Mucosa of descending colon (tissue), 3 donors: Measurements from ENCODE around the gene CRIP2. TPM values are rescaled to one million over a fixed set of nuclear protein-coding genes. Genes with fewer than 3 reads are reported as not detected.

ENCODE experiments used
- ATAC-seq: fragments of 200-7000 bp; cut with Tn5 transposase; one replicate; pipeline ENCODE4 v1.9.1; 2020; ENCODE audit warnings: mild to moderate bottlenecking, moderate library complexity
- DNase-seq, 3 donors: peaks; one replicate each; pipeline ENCODE4 v3.0.0-alpha.2; 2020
- H3K36me3 ChIP-seq: fragments of 200-600 bp; one replicate; pipeline ENCODE4 v1.8.0; 2021; ENCODE audit warnings: low read depth, mild to moderate bottlenecking
- H3K4me1 ChIP-seq: fragments of 200-600 bp; one replicate; pipeline ENCODE4 v1.8.0; 2021; ENCODE audit warnings: low read depth, mild to moderate bottlenecking
- H3K4me3 ChIP-seq: fragments of 200-600 bp; one replicate; pipeline ENCODE4 v1.8.0; 2021; ENCODE audit warnings: mild to moderate bottlenecking
- H3K9me3 ChIP-seq: fragments of 200-600 bp; one replicate; pipeline ENCODE4 v1.8.0; 2021; ENCODE audit warnings: mild to moderate bottlenecking
- CTCF ChIP-seq: fragments of 200-600 bp; IDR thresholded peaks from one replicate; pipeline ENCODE4 v1.8.0; 2022; ENCODE audit warnings: antibody characterized with exemption, mild to moderate bottlenecking
- intact Hi-C, 2 donors: fragments of 100-400 bp; cut with DNase I in 1 of 2; cut with micrococcal nuclease in 1 of 2; formaldehyde crosslinking; loops; one replicate each; pipeline versions ENCODE4 v1.11.0 to v1.11.1; 2022; cut with DNase I, micrococcal nuclease
- total RNA-seq, 3 donors: library from RNA; stranded (reverse); fragmentation: NEBNext Ultra II Directional in 2 of 3; extraction: Animal tissue kit (Norgen Biotek cat#: 25700) in 2 of 3; gene quantifications; one replicate each; pipeline versions ENCODE4 v1.2.1 to v1.2.4, GENCODE V29; 2021 to 2023
- donor health status: DM: no; HTN: no; CAD: no; lungs with moderate emphysema.
- donor health status: DM: no; HTN: no; CAD: no.
- donor health status: DM: no; HTN: yes; CAD: no.

CRIP2 gene
- total RNA-seq, 3 donors from 2014 or later = 10.0 to 41.6 (median 23.5) TPM

DNA sequence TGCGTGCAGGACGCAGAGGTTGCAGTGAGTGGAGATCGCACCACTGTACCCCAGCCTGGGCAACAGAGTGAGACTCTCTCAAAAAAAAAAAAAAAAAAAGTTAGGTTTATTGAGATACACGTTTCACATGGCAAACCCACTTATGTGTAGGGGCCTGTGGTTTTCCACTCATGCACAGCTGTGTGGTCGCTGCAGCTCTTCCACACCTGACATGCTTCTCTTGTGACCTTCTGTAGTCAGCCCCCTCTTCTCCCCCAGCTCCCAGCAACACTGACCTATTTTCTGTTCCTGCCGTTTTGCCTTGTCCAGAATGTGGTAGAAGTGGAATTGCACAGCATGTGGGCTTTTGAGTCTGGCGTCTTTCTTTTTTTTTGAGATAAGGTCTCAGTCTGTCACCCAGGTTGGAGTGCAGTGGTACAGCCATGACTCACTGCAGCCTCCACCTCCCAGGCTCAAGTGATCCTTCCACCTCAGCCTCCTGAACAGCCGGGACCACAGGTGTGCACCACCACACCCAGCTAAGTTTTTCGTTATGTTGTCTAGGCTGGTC lies 46.6 kb upstream of the CRIP2 start:
- TF ChIP-seq CTCF = no peak
- no peak overlapping the region for H3K4me3 ChIP-seq
- no peaks in the 10 kb centered on the region for H3K36me3 ChIP-seq
- H3K9me3 ChIP-seq = no peaks in the 10 kb centered on the region
- ATAC-seq (no peak), DNase-seq (no peak)
- H3K4me1 ChIP-seq = no peaks in the 10 kb centered on the region
- intact Hi-C loops = no loop called here

DNA sequence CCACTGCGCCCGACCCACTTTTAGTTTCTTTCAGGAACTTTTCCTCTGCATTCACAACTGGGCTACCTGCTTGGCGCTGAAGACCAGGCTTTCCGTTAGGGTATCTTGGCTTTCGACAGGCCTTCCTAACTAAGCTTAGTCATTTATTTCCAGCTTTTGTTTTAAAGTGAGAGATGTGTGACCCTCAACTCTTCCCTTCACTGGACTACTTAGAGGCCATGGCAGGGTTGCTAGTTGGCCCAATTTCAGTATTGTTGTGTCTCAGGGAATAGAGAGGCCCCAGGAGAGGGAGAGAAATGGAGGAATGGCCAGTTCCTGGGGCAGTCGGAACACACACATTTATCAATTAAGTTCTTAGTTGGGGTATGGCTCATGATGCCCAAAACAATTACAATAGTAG lies 44.6 kb upstream of the CRIP2 start:
- DNase-seq (no peak), ATAC-seq (no peak)
- Histone ChIP-seq H3K9me3 (no peaks in the 10 kb centered on the region), H3K4me3 (no peak overlapping the region), H3K36me3 (no peaks in the 10 kb centered on the region), H3K4me1 (no peaks in the 10 kb centered on the region)
- no peak for TF ChIP-seq CTCF
- intact Hi-C loops = no loop called here

GRCh38 chr14:105430565-105430964 lies 44.1 kb upstream of the CRIP2 start:
- Histone ChIP-seq H3K9me3 (no peaks in the 10 kb centered on the region), H3K4me3 (no peak overlapping the region), H3K4me1 (no peaks in the 10 kb centered on the region), H3K36me3 (no peaks in the 10 kb centered on the region)
- intact Hi-C loops = no loop called here
- TF ChIP-seq CTCF = no peak
- ATAC-seq = no peak
- no peak for DNase-seq

GRCh38 chr14:105431256-105431655 lies 43.4 kb upstream of the CRIP2 start:
- H3K4me1 ChIP-seq = no peaks in the 10 kb centered on the region
- intact Hi-C loops = no loop called here
- no peak overlapping the region for H3K4me3 ChIP-seq
- DNase-seq (no peak), ATAC-seq (no peak)
- no peaks in the 10 kb centered on the region for H3K36me3 ChIP-seq
- no peaks in the 10 kb centered on the region for H3K9me3 ChIP-seq
- TF ChIP-seq CTCF = no peak

GRCh38 chr14:105432657-105433056 lies 42.0 kb upstream of the CRIP2 start:
- no peak for TF ChIP-seq CTCF
- no peak overlapping the region for H3K4me3 ChIP-seq
- ATAC-seq = no peak
- no peaks in the 10 kb centered on the region for H3K36me3 ChIP-seq
- DNase-seq = no peak
- no peaks in the 10 kb centered on the region for H3K4me1 ChIP-seq
- H3K9me3 ChIP-seq = no peaks in the 10 kb centered on the region
- intact Hi-C loops = no loop called here

DNA sequence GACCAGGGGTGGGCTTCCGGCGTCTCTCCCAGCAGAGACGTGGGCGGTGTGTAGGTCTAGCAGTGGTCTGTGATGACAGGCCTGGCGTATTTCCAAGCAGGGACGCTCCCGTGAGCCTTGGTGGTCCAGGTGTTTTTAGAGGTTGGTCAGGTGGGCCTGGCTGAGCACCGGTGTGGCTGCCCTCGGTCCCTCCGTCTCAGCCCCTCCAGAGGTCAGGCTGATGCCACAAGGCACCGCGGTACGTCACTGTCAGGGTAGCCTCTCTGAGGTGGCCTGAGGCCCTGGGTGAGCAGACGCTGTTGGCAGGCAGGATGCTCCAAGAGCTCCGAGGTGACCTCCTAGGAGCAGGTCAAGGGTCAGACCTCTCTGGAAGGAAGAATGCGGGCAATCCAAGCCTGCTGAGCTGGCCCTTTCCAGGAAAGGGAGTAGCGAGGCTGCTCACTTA lies 41.4 kb upstream of the CRIP2 start:
- Histone ChIP-seq H3K9me3 (no peaks in the 10 kb centered on the region), H3K36me3 (no peaks in the 10 kb centered on the region), H3K4me1 (no peaks in the 10 kb centered on the region), H3K4me3 (no peak overlapping the region)
- ATAC-seq = no peak
- DNase-seq = no peak
- intact Hi-C loops = no loop called here
- no peak for TF ChIP-seq CTCF
